Hepatocyte (in vitro differentiated cells): ENCODE measurements around the gene FAF1. TPM values are rescaled to one million over a fixed set of nuclear protein-coding genes. Genes with fewer than 3 reads are reported as not detected.

Experiments
- DNase-seq: peaks from one replicate; pipeline ENCODE4 v3.0.0-alpha.2; 2016; ENCODE audit warnings: low spot score
- H2AFZ ChIP-seq: fragments of 200-600 bp; sonication (generic); 2 replicates; pipeline ENCODE4 v1.6.0; 2016; ENCODE audit warnings: antibody characterized with exemption, mild to moderate bottlenecking
- H3K27ac ChIP-seq: fragments of 200-600 bp; sonication (generic); 2 replicates; pipeline ENCODE4 v1.5.1; 2016; ENCODE audit warnings: mild to moderate bottlenecking
- H3K27me3 ChIP-seq: fragments of 200-600 bp; sonication (generic); 2 replicates; pipeline ENCODE4 v1.6.1; 2016
- H3K36me3 ChIP-seq: fragments of 200-600 bp; sonication (generic); replicated peaks from 2 replicates; pipeline ENCODE4 v1.5.1; 2016; ENCODE audit warnings: low read depth; ENCODE audit not compliant: insufficient read depth
- H3K4me1 ChIP-seq: fragments of 200-600 bp; sonication (generic); 2 replicates; pipeline ENCODE4 v1.5.1; 2016; ENCODE audit warnings: mild to moderate bottlenecking, moderate library complexity; ENCODE audit not compliant: insufficient read depth
- H3K4me2 ChIP-seq: fragments of 200-600 bp; sonication (generic); 2 replicates; pipeline ENCODE4 v1.6.0; 2016
- H3K4me3 ChIP-seq: fragments of 200-600 bp; sonication (generic); 2 replicates; pipeline ENCODE4 v1.5.1; 2016; ENCODE audit warnings: mild to moderate bottlenecking
- H3K79me2 ChIP-seq: fragments of 200-600 bp; sonication (generic); 2 replicates; pipeline ENCODE4 v1.6.0; 2017; ENCODE audit warnings: mild to moderate bottlenecking
- H3K9me2 ChIP-seq: fragments of 200-600 bp; sonication (generic); replicated peaks from 2 replicates; pipeline ENCODE4 v1.6.0; 2017; ENCODE audit warnings: mild to moderate bottlenecking; ENCODE audit not compliant: insufficient read depth
- H3K9me3 ChIP-seq: fragments of 200-600 bp; sonication (generic); 2 replicates; pipeline ENCODE4 v1.5.1; 2016; ENCODE audit warnings: low read depth, mild to moderate bottlenecking
- H4K20me1 ChIP-seq: fragments of 200-600 bp; sonication (generic); 2 replicates; pipeline ENCODE4 v1.6.0; 2016; ENCODE audit warnings: mild to moderate bottlenecking; ENCODE audit not compliant: insufficient read depth, poor library complexity, severe bottlenecking
- EZH2 ChIP-seq: fragments of 200-600 bp; sonication (generic); IDR thresholded peaks from 2 replicates; pipeline ENCODE4 v1.6.1; 2016; ENCODE audit warnings: antibody characterized with exemption, mild to moderate bottlenecking, borderline replicate concordance
- EZH2phosphoT487 ChIP-seq: fragments of 200-600 bp; sonication (generic); IDR thresholded peaks from one replicate; pipeline ENCODE4 v1.6.1; 2018; ENCODE audit warnings: antibody characterized with exemption, mild to moderate bottlenecking, low read depth, moderate library complexity; ENCODE audit not compliant: unreplicated experiment, severe bottlenecking
- WGBS: methylation state at CpG from one replicate; pipeline ENCODE4 v1.1.6; 2016; ENCODE audit warnings: low lambda C conversion rate; ENCODE audit errors: missing lambda C conversion rate; 5-methylcytosine and 5-hydroxymethylcytosine counted together
- polyA plus RNA-seq: library from polyadenylated mRNA; unstranded; fragments of >200 nt; fragmentation: Nextera tagmentation; extraction: Ambion mirVana; gene quantifications from 2 replicates; pipeline ENCODE4 v1.2.1, GENCODE V29; 2016
- total RNA-seq: library from RNA; depleted of rRNA; stranded (reverse); fragments of >200 nt; gene quantifications from 2 replicates; pipeline ENCODE4 v1.2.3, GENCODE V29; 2014
- TF ChIP-seq, protein P1 (sequence below): fragments of 200-600 bp; sonication (generic); IDR thresholded peaks from 2 replicates; pipeline ENCODE4 v1.5.1; 2016; ENCODE audit warnings: antibody characterized with exemption, mild to moderate bottlenecking; ENCODE audit not compliant: poor library complexity

The FAF1 gene
- total and polyA plus RNA-seq, 2 experiments from 2014 or later = 25.7 to 35.5 TPM

DNA sequence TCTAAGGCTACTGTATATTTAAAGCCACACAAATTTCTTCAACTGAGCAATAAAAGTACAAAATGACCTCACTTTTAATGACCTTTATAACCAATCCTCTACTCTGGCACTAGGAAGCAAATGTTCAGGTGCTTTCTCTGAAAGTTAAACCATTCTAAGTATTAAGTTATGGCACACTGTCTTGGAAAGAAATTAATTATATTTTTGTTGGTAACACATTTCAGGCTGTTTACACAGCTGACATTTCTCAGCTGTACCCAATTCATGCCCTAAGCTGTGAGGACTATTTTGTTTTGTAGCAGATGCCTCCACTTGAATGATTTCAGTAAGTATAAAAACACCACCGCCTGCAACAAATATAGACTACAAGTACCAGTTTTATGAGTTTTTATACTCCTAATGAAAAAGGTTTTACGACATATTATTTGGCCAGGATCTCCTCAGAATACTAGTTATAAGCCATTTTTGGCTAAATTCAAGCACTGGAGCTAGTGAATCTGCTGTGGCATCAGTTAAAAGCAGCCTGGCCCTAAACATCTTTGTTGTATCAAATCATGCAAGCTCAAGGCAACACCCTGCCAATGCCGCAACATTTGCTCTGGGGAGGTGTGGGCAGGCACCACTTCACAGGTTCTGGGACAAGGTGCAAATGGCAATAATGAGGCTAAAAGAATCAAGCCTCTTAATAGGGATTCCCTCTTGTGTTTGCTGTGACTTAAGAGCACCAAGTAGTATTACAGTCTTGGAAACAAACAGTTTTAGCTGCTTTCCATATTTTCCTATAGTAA is 308.4 kb downstream of the FAF1 start:
- no peaks in the 10 kb centered on the region for H3K79me2 ChIP-seq
- H3K36me3 ChIP-seq = no peaks in the 10 kb centered on the region
- no peaks in the 10 kb centered on the region for H3K27me3 ChIP-seq
- H3K9me2 ChIP-seq = no peaks in the 10 kb centered on the region
- no peak overlapping the region for H3K4me2 ChIP-seq
- no peak overlapping the region for H2AFZ ChIP-seq
- H3K27ac ChIP-seq = no peak overlapping the region
- no peaks in the 10 kb centered on the region for H4K20me1 ChIP-seq
- TF ChIP-seq, protein P1, sequence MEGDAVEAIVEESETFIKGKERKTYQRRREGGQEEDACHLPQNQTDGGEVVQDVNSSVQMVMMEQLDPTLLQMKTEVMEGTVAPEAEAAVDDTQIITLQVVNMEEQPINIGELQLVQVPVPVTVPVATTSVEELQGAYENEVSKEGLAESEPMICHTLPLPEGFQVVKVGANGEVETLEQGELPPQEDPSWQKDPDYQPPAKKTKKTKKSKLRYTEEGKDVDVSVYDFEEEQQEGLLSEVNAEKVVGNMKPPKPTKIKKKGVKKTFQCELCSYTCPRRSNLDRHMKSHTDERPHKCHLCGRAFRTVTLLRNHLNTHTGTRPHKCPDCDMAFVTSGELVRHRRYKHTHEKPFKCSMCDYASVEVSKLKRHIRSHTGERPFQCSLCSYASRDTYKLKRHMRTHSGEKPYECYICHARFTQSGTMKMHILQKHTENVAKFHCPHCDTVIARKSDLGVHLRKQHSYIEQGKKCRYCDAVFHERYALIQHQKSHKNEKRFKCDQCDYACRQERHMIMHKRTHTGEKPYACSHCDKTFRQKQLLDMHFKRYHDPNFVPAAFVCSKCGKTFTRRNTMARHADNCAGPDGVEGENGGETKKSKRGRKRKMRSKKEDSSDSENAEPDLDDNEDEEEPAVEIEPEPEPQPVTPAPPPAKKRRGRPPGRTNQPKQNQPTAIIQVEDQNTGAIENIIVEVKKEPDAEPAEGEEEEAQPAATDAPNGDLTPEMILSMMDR = no peak
- TF ChIP-seq EZH2phosphoT487 (no peak), EZH2 (no peak)
- DNase-seq = no peak
- 75% methylated on average over 3 of the region's 3 CpGs for WGBS
- no peaks in the 10 kb centered on the region for H3K9me3 ChIP-seq
- no peak overlapping the region for H3K4me3 ChIP-seq
- no peaks in the 10 kb centered on the region for H3K4me1 ChIP-seq

DNA sequence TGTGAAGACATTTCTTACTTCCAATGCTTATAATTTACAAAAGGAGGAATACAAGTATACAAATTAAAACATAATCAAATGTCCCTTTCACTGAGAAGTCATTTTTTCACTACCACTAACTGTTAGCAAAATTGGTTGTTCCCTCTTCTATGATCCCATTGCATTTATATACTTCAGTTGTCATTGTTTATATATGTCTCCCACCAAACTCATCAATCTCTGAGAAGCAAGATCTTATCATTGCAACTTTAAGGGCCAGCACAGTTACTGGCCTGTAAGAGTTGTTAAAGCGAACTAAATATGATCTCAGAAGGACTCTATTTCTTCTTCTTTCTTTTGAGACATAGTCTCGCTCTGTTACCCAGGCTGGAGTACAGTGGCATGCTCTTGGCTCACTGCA is 313.5 kb downstream of the FAF1 start:
- DNase-seq = no peak
- Histone ChIP-seq H3K9me2 (no peaks in the 10 kb centered on the region), H4K20me1 (no peaks in the 10 kb centered on the region), H3K36me3 (no peaks in the 10 kb centered on the region), H3K79me2 (no peaks in the 10 kb centered on the region), H3K4me1 (peaks cover 17% of the 10 kb centered on the region), H3K27me3 (no peaks in the 10 kb centered on the region), H2AFZ (no peak overlapping the region), H3K27ac (no peak overlapping the region), H3K4me2 (no peak overlapping the region), H3K4me3 (no peak overlapping the region), H3K9me3 (no peaks in the 10 kb centered on the region)
- 95% methylated on average over 2 of the region's 2 CpGs for WGBS
- TF ChIP-seq EZH2phosphoT487 = no peak
- no peak for TF ChIP-seq EZH2
- TF ChIP-seq, protein P1 = no peak

DNA sequence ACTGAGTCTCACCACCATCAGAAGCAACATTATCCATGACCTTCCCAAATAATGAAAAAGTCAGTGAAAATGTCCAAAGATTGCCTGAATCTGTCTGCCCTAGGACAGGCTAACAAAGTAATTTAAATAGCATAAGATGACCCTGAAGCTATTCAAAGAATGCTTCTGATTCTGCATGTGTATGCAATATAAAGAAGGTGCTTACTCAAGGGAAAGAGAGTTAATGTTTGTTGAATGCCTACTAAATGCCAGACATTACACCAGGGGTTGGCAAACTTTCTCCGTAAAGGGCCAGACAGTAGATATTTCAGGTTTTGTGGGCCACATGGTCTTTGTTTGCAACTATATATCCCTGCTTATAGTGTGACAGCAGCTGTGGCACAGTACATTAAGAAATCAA is 314.9 kb downstream of the FAF1 start:
- H3K4me2 ChIP-seq = peak overlapping the region; percentile 46
- no peak overlapping the region for H2AFZ ChIP-seq
- H3K27ac ChIP-seq = no peak overlapping the region
- H3K27me3 ChIP-seq = no peaks in the 10 kb centered on the region
- no peak for DNase-seq
- no peaks in the 10 kb centered on the region for H3K9me3 ChIP-seq
- H3K79me2 ChIP-seq = no peaks in the 10 kb centered on the region
- H3K4me3 ChIP-seq = no peak overlapping the region
- TF ChIP-seq EZH2 = no peak
- no peak for TF ChIP-seq EZH2phosphoT487
- TF ChIP-seq, protein P1 = no peak
- H3K9me2 ChIP-seq = no peaks in the 10 kb centered on the region
- no peaks in the 10 kb centered on the region for H4K20me1 ChIP-seq
- WGBS = 73% methylated on average over 1 of the region's 1 CpG
- no peaks in the 10 kb centered on the region for H3K36me3 ChIP-seq
- peaks cover 17% of the 10 kb centered on the region for H3K4me1 ChIP-seq
